Keratinocyte (primary cell): ENCODE results near the gene OOSP2. TPM values are rescaled to one million over a fixed set of nuclear protein-coding genes. Genes with fewer than 3 reads are reported as not detected.

ENCODE experiments used
- DNase-seq: peaks from one replicate; pipeline ENCODE4 v3.0.0-alpha.2; 2011; ENCODE audit warnings: low read depth, missing footprints, low spot score
- FAIRE-seq: peaks from 2 replicates; lab custom pipeline; 2011; peaks lifted over from hg19 to GRCh38; lab: Jason Lieb, UNC
- H2AFZ ChIP-seq: 2 replicates; pipeline ENCODE4 v1.6.0; 2012; ENCODE audit warnings: low read length, control low read depth, inconsistent platforms; ENCODE audit not compliant: control insufficient read depth
- H3K27ac ChIP-seq: 2 replicates; pipeline ENCODE4 v1.5.1; 2011; ENCODE audit warnings: low read length; ENCODE audit not compliant: control insufficient read depth, insufficient read depth
- H3K27me3 ChIP-seq: 3 replicates; pipeline ENCODE4 v1.6.0; 2011; ENCODE audit warnings: low read length; ENCODE audit not compliant: control insufficient read depth, insufficient read depth; ENCODE audit errors: extremely low read depth
- H3K36me3 ChIP-seq, 2 experiments: 2 replicates in 1 of 2; 3 replicates in 1 of 2; pipeline ENCODE4 v1.5.1; 2011; ENCODE audit warnings: low read length in 2 of 2, mild to moderate bottlenecking in 1 of 2; ENCODE audit not compliant: control insufficient read depth in 2 of 2, insufficient read depth in 2 of 2; ENCODE audit errors: extremely low read depth in 1 of 2
- H3K4me1 ChIP-seq: 3 replicates; pipeline ENCODE4 v1.5.1; 2011; ENCODE audit warnings: low read length; ENCODE audit not compliant: control insufficient read depth, insufficient read depth; ENCODE audit errors: extremely low read depth
- H3K4me2 ChIP-seq: 3 replicates; pipeline ENCODE4 v1.6.0; 2011; ENCODE audit warnings: low read depth, low read length; ENCODE audit not compliant: control insufficient read depth, insufficient read depth; ENCODE audit errors: extremely low read depth
- H3K4me3 ChIP-seq, 3 experiments: fragments of 200-600 bp in 1 of 3; sonication (generic) in 1 of 3; 2 replicates in 2 of 3; 3 replicates in 1 of 3; pipeline ENCODE4 v1.5.1; 2011 to 2016; ENCODE audit warnings: low read length in 3 of 3, mild to moderate bottlenecking in 3 of 3, control low read depth in 2 of 3, inconsistent platforms in 1 of 3, low read depth in 1 of 3, mixed read lengths in 1 of 3, mixed run types in 1 of 3, moderate library complexity in 1 of 3; ENCODE audit not compliant: control insufficient read depth in 2 of 3, insufficient read depth in 2 of 3; ENCODE audit errors: extremely low read depth in 1 of 3
- H3K79me2 ChIP-seq: 2 replicates; pipeline ENCODE4 v1.6.0; 2012; ENCODE audit warnings: low read length; ENCODE audit not compliant: control insufficient read depth, insufficient read depth
- H3K9ac ChIP-seq: 3 replicates; pipeline ENCODE4 v1.6.0; 2011; ENCODE audit warnings: low read length; ENCODE audit not compliant: control insufficient read depth, insufficient read depth; ENCODE audit errors: extremely low read depth
- H3K9me1 ChIP-seq: 3 replicates; pipeline ENCODE4 v1.6.0; 2011; ENCODE audit warnings: low read length; ENCODE audit not compliant: control insufficient read depth, insufficient read depth; ENCODE audit errors: extremely low read depth
- H3K9me3 ChIP-seq: 2 replicates; pipeline ENCODE4 v1.5.1; 2012; ENCODE audit warnings: low read depth, low read length; ENCODE audit not compliant: control insufficient read depth
- H4K20me1 ChIP-seq: 3 replicates; pipeline ENCODE4 v1.6.0; 2011; ENCODE audit warnings: low read length; ENCODE audit not compliant: control insufficient read depth, insufficient read depth; ENCODE audit errors: extremely low read depth
- CTCF ChIP-seq, 3 experiments: IDR thresholded peaks in 1 of 3; conservative IDR thresholded peaks in 1 of 3; optimal IDR thresholded peaks in 1 of 3; 2 replicates in 2 of 3; 3 replicates in 1 of 3; pipeline versions ENCODE3 to v1.5.1; 2011; ENCODE audit warnings: low read length in 3 of 3, mild to moderate bottlenecking in 3 of 3, moderate library complexity in 2 of 3, control low read depth in 1 of 3, inconsistent platforms in 1 of 3; ENCODE audit not compliant: insufficient read depth in 2 of 3; ENCODE audit errors: extremely low read depth in 1 of 3
- EZH2 ChIP-seq: IDR thresholded peaks from one replicate; pipeline ENCODE4 v1.6.1; 2012; ENCODE audit warnings: inconsistent platforms, mild to moderate bottlenecking, low read length, moderate library complexity
- dilution Hi-C: fragments of 300-500 bp; cut with MboI; formaldehyde crosslinking; loops from one replicate; pipeline ENCODE4 v1.7.0; 2020; ENCODE audit warnings: low sequenced_read_pairs; ENCODE audit not compliant: extremely low pct_ligation_motif_present
- polyA plus RNA-seq, 5 experiments: library from polyadenylated mRNA; depleted of rRNA in 3 of 5; stranded (reverse) in 3 of 5; stranded (forward) in 1 of 5; unstranded in 1 of 5; fragments of >200 nt; gene quantifications; 1 replicate in 1 of 5; 2 replicates in 3 of 5; 3 replicates in 1 of 5; pipeline versions ENCODE4 v1.2.1 to v1.2.3, GENCODE V29; 2011 to 2012; ENCODE audit warnings: missing spikeins in 2 of 5, low read depth in 1 of 5, low replicate concordance in 1 of 5

The OOSP2 gene
- polyA plus RNA-seq, 1 donor (not counting 4 experiments of a cell fraction or from before 2014, with no cell fraction given) = not detected

DNA sequence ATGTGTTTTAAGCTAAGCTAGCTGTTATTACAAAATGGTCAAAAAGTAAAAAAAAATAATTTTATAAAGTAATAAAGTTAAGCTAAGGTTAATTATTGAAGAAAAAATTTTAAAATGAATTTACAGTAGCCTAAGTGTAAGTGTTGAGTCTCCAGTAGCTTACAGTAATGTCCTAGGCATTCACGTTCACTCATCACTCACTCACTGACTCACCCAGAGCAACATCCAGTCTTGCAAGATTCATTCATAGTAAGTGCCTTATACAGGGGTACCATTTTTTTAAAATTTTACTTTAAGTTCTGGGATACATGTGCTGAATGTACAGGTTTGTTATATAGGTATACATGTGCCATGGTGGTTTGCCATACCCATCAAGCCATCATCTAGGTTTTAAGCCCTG, 34.8 kb upstream of the OOSP2 start:
- Histone ChIP-seq H3K4me1 (no peaks in the 10 kb centered on the region), H3K79me2 (no peaks in the 10 kb centered on the region), H2AFZ (no peak overlapping the region), H3K4me3 (no peak overlapping the region), H3K27ac (no peak overlapping the region), H3K36me3 (no peaks in the 10 kb centered on the region), H3K9me1 (no peaks in the 10 kb centered on the region), H4K20me1 (no peaks in the 10 kb centered on the region), H3K27me3 (no peaks in the 10 kb centered on the region), H3K4me2 (no peak overlapping the region), H3K9me3 (no peaks in the 10 kb centered on the region), H3K9ac (no peak overlapping the region)
- no peak for TF ChIP-seq EZH2
- TF ChIP-seq CTCF (optimal IDR thresholded peaks at IDR 0.05 in 1 of 3, IDR thresholded peaks at IDR 0.05 in 1 of 3, conservative IDR thresholded peaks at IDR 0.05 in 1 of 3; ENCODE audit: extremely low read depth in 1 of 3, insufficient read depth in 2 of 3, low read length in 3 of 3) = no peak
- FAIRE-seq (no peak), DNase-seq (no peak)
- dilution Hi-C loops = no loop called here

- H3K36me3 ChIP-seq = no peaks in the 10 kb centered on the region
- no peaks in the 10 kb centered on the region for H4K20me1 ChIP-seq
- no peaks in the 10 kb centered on the region for H3K79me2 ChIP-seq
- H3K4me1 ChIP-seq = no peaks in the 10 kb centered on the region
- H2AFZ ChIP-seq = no peak within 1 kb of the TSS
- H3K27ac ChIP-seq = no peak within 1 kb of the TSS
- H3K9me1 ChIP-seq = no peaks in the 10 kb centered on the region
- FAIRE-seq = no peak
- dilution Hi-C loops = no loop called here
- no peak for DNase-seq
- H3K4me2 ChIP-seq = no peak within 1 kb of the TSS
- H3K9ac ChIP-seq = no peak within 1 kb of the TSS
- H3K4me3 ChIP-seq = no peak within 1 kb of the TSS
- TF ChIP-seq CTCF (optimal IDR thresholded peaks at IDR 0.05 in 1 of 3, IDR thresholded peaks at IDR 0.05 in 1 of 3, conservative IDR thresholded peaks at IDR 0.05 in 1 of 3; ENCODE audit: extremely low read depth in 1 of 3, insufficient read depth in 2 of 3, low read length in 3 of 3) (no peak), EZH2 (no peak)
- H3K27me3 ChIP-seq = no peaks in the 10 kb centered on the region
- no peaks in the 10 kb centered on the region for H3K9me3 ChIP-seq
These were observed 23.3 kb upstream of the OOSP2 start, which contains the start of gene OOSP4B for GRCh38 chr11:60016881-60017280. Gene OOSP4B (plus strand): TSS chr11:60017181.
